Measurements from ENCODE around the gene LBHD1.

LBHD1 gene

DNA sequence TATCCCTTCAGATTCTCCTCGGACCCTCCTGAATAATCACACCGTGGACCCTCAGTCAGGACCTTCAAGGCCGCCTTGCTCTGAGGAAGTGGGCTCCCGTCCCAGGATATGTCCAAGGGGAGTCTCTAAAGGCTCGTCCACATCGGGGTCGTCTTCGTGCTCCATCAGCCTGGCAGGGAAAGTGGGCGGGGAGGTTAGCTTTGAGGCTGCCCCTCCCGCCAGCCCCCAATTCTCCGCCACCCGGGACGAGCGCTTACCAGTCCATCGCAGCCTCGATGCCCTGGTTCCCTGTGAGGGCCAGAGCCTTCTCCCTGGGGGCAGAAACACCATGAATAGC lies 6.3 kb upstream of the LBHD1 start:
- TF ChIP-seq, protein P1, sequence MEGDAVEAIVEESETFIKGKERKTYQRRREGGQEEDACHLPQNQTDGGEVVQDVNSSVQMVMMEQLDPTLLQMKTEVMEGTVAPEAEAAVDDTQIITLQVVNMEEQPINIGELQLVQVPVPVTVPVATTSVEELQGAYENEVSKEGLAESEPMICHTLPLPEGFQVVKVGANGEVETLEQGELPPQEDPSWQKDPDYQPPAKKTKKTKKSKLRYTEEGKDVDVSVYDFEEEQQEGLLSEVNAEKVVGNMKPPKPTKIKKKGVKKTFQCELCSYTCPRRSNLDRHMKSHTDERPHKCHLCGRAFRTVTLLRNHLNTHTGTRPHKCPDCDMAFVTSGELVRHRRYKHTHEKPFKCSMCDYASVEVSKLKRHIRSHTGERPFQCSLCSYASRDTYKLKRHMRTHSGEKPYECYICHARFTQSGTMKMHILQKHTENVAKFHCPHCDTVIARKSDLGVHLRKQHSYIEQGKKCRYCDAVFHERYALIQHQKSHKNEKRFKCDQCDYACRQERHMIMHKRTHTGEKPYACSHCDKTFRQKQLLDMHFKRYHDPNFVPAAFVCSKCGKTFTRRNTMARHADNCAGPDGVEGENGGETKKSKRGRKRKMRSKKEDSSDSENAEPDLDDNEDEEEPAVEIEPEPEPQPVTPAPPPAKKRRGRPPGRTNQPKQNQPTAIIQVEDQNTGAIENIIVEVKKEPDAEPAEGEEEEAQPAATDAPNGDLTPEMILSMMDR (conservative IDR thresholded peaks at IDR 0.05; ENCODE audit: low read length): no peak
- TF ChIP-seq EZH2phosphoT487 (IDR thresholded peaks at IDR 0.05; ENCODE audit: borderline replicate concordance): no peak
- Histone ChIP-seq H4K20me1 (ENCODE audit: insufficient read depth, low read length, poor library complexity, severe bottlenecking) (peaks cover 22% of the 10 kb centered on the region), H3K9me3 (ENCODE audit: insufficient read depth, low read depth, low read length) (no peaks in the 10 kb centered on the region), H3K27me3 (ENCODE audit: insufficient read depth, low read length, poor library complexity, severe bottlenecking) (no peaks in the 10 kb centered on the region), H3K9me2 (replicated peaks; ENCODE audit: low read depth, low read length) (no peaks in the 10 kb centered on the region), H2AFZ (ENCODE audit: low read length) (no peak overlapping the region), H3K4me2 (ENCODE audit: low read depth, low read length, poor library complexity, severe bottlenecking) (peak overlapping the region; percentile 85), H3F3A (ENCODE audit: low read depth) (no peaks in the 10 kb centered on the region), H3K36me3 (ENCODE audit: insufficient read depth, low read length) (no peaks in the 10 kb centered on the region; the same call in 1 of the 2 replicates), H3K9ac (ENCODE audit: low read depth, low read length, poor library complexity, severe bottlenecking) (peak overlapping the region; percentile 90), H3K4me3 (ENCODE audit: low read length, poor library complexity, severe bottlenecking) (peak overlapping the region; percentile 91), H3K4me1 (ENCODE audit: insufficient read depth, low read length, poor library complexity, severe bottlenecking) (peaks cover 18% of the 10 kb centered on the region), H3K79me2 (ENCODE audit: insufficient read depth, low read length) (peaks cover 45% of the 10 kb centered on the region)

DNA sequence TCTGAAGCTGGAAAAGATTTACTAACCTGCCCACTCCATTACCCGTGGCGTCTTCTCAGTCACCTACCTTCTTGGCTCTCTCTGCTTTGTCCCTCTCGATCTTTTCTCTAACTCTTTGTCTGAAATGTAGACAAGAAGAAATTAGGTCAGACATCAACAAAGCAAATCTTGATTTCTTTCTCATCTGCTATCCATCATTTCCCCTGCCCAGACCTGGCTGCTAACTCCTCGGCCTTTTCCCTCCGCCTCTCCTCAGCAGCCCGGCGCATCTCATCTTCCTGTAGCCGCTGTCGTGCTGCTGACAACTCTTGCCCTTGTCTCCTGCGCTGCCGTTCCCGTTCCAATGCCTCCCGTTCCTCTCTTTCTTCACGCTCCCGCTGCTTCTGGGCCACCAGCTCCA lies 5.6 kb upstream of the LBHD1 start:
- Histone ChIP-seq H2AFZ (ENCODE audit: low read length) (no peak overlapping the region), H3K4me1 (ENCODE audit: insufficient read depth, low read length, poor library complexity, severe bottlenecking) (peaks cover 25% of the 10 kb centered on the region), H3K27me3 (ENCODE audit: insufficient read depth, low read length, poor library complexity, severe bottlenecking) (no peaks in the 10 kb centered on the region), H3K9ac (ENCODE audit: low read depth, low read length, poor library complexity, severe bottlenecking) (peak overlapping the region; percentile 90), H4K20me1 (ENCODE audit: insufficient read depth, low read length, poor library complexity, severe bottlenecking) (peaks cover 29% of the 10 kb centered on the region), H3K36me3 (ENCODE audit: insufficient read depth, low read length) (no peaks in the 10 kb centered on the region; the same call in 1 of the 2 replicates), H3F3A (ENCODE audit: low read depth) (no peaks in the 10 kb centered on the region), H3K79me2 (ENCODE audit: insufficient read depth, low read length) (peaks cover 52% of the 10 kb centered on the region), H3K4me2 (ENCODE audit: low read depth, low read length, poor library complexity, severe bottlenecking) (peak overlapping the region; percentile 85), H3K9me2 (replicated peaks; ENCODE audit: low read depth, low read length) (no peaks in the 10 kb centered on the region), H3K9me3 (ENCODE audit: insufficient read depth, low read depth, low read length) (no peaks in the 10 kb centered on the region), H3K4me3 (ENCODE audit: low read length, poor library complexity, severe bottlenecking) (peak overlapping the region; percentile 91)
- TF ChIP-seq, protein P1 (conservative IDR thresholded peaks at IDR 0.05; ENCODE audit: low read length): no peak
- no peak for TF ChIP-seq EZH2phosphoT487 (IDR thresholded peaks at IDR 0.05; ENCODE audit: borderline replicate concordance)

DNA sequence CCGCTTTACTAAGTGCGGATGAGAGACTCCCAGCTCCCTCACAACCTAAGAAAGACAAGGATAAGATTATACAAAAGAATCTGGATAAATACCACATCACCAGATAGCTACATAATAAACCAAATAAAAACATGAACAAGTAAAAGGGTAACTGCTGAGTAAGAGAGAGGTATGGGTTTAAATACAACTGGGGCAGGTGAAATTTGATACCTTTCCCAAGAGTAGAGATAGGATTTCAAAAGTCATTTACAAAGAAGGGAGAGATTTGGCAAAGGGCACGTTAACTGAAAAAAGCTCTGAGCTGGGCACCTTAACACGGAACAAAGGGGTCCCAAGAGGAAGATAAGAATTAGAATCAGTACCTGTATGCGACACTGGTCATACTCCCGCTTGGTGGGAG lies 5.1 kb upstream of the LBHD1 start:
- Histone ChIP-seq H3F3A (ENCODE audit: low read depth) (no peaks in the 10 kb centered on the region), H2AFZ (ENCODE audit: low read length) (no peak overlapping the region), H3K27me3 (ENCODE audit: insufficient read depth, low read length, poor library complexity, severe bottlenecking) (no peaks in the 10 kb centered on the region), H3K4me3 (ENCODE audit: low read length, poor library complexity, severe bottlenecking) (peak overlapping the region; percentile 91), H3K36me3 (ENCODE audit: insufficient read depth, low read length) (no peaks in the 10 kb centered on the region; the same call in 1 of the 2 replicates), H3K9ac (ENCODE audit: low read depth, low read length, poor library complexity, severe bottlenecking) (peak overlapping the region; percentile 90), H3K4me2 (ENCODE audit: low read depth, low read length, poor library complexity, severe bottlenecking) (peak overlapping the region; percentile 85), H3K9me2 (replicated peaks; ENCODE audit: low read depth, low read length) (no peaks in the 10 kb centered on the region), H3K4me1 (ENCODE audit: insufficient read depth, low read length, poor library complexity, severe bottlenecking) (peaks cover 29% of the 10 kb centered on the region), H4K20me1 (ENCODE audit: insufficient read depth, low read length, poor library complexity, severe bottlenecking) (peaks cover 33% of the 10 kb centered on the region), H3K9me3 (ENCODE audit: insufficient read depth, low read depth, low read length) (no peaks in the 10 kb centered on the region), H3K79me2 (ENCODE audit: insufficient read depth, low read length) (peaks cover 57% of the 10 kb centered on the region)
- TF ChIP-seq EZH2phosphoT487 (IDR thresholded peaks at IDR 0.05; ENCODE audit: borderline replicate concordance): no peak
- TF ChIP-seq, protein P1 (conservative IDR thresholded peaks at IDR 0.05; ENCODE audit: low read length): no peak

Measured in Loucy (cell line).